ENCODE measurements around the gene ZNF789.
"Not testable (repeated sequence)": the region's sequence is repeated elsewhere in the genome, so short reads cannot be mapped to it uniquely, and the experiment has no call there.

ZNF789 gene

DNA sequence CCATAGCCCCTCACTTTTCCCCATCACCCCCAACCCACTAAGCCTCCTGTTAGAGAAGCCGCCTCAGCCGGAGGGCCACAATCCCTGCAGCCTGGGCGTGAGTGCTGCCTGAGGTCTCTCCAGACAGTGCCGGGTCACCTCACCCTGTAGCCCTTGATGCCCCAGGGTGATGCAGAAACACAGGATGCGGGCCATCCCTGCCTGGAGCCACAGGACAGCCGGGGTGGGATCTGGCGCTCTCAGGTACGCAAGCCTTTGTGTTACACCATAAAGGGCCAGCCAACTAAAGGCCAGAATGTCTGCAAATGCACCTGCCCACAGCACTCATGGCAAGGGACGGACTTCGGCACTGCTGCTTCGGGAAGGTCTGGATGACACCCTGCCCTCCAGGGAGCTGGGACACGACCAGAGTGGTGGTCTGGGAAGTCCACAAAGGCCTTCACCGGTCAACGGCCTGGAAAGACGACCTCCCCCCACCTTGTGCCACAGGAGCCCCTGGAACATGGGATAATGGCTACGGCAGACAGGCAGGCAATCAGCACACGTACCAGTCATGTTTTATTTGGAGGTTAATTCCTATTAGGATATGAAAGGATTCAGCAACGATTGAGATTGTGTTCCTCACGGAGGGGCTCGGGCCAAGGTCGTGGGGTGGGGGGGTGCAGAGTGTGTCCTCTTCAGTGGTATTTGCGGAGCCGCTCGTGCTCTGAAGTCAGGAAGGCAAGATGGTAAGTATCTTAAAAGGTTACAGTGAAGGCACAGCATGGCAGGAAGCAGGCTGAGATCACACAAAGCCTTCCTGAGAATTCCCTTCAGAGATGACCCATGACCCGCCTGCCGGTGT, 14.8 kb upstream of the ZNF789 start:
- DNase-seq = no peak

DNA sequence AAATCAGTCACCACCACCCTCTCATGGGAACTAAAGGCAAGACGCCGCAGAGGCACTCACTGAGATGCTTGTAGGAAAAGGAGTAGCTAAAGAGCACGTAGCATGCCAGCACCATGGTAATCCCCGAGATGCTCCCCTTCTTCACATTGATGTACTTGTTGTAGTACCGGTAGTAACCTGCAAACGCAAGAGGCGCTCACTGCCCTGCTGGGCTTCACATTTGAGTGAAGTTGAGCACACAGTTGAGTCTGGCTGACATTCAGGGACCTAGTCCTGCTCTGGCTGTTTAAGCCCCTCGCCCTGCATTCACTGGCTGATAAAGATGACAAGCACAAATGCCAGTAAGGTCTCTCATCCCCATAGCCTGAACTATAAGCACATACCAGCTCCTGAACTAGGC, 13.6 kb upstream of the ZNF789 start:
- DNase-seq = peak; percentile 17

DNA sequence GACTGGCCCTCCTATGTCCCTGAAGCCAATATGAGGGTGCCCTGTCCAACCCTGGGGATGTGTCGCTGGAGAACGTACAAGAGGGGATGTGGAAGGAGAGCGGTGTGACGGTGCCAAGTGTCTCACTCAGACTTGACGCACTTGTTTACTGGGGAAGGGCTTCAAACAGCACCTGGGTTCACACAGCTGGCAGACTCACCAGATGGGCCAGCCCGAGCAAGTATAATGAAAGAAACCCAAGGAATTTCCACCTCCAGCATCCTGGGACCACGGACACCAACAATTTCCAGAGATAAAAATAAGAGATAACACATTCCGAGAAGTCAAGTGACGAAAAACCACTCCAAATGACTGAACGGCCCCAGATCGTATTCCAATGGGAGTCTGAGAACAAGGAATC, 12.0 kb upstream of the ZNF789 start:
- DNase-seq = no peak

DNA sequence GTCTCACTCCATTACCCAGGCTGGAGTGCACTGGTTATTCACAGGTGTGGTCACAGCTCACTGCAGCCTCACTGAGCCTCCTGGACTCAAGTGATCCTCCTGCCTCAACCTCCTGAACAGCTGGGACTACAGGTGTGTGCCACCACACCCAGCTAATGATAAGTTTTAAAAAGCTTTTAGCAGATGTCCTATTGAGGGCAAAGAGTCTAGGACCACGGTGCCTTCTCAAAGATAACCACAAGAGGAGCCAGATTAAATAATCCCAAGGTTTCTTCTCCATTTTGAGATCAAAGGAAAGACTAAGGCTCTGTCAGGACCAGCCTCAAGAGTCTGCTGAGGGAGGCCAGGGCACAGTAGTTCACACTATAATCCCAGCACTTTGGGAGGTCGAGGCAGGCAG, 11.5 kb upstream of the ZNF789 start:
- no peak for DNase-seq

DNA sequence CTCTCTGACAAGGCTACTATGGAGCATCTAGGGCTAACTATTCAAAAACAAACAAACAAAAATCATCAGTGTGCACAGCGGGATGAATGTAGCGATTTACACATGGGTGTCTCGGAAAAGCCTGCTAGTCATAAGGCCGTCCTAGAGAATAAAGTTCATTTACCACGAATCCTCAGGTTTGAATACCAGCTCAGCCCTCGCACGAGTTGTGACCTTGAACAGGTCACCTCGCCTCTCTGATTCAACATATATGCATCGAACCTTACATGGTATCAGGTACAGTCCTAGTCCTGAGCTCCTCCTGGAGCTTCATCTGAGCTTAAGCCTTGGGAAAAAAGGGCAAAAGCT, 7.3 kb upstream of the ZNF789 start:
- no peak for DNase-seq

DNA sequence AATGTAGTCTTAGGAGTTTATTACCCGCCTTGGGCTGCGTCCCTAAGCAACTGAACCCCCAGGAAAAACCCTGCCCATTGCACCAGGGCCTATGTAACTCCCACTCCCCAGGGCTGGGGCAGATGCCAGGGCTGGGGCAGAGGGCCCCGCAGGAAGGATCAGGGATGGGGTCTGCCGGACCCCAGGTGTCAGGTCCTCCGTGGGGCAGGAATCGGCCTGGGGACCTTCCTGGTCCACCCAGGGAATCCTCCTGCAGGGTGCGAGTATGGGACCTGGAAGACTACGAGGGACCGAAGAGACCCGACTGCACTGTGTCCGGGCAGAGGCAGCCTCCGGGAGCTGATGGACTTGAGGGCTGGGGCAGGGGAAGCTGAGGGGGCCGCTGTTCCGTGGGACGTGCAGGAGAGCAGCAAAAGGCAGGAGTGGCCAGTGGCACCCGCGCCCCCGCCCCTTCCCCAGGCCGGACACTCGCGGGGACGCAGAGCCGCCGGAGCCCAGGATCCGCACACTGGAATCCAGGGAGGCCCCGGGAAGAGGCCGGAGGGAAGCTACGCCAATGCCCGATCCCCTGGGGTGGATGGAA, 4.3 kb upstream of the ZNF789 start:
- DNase-seq = no peak

DNA sequence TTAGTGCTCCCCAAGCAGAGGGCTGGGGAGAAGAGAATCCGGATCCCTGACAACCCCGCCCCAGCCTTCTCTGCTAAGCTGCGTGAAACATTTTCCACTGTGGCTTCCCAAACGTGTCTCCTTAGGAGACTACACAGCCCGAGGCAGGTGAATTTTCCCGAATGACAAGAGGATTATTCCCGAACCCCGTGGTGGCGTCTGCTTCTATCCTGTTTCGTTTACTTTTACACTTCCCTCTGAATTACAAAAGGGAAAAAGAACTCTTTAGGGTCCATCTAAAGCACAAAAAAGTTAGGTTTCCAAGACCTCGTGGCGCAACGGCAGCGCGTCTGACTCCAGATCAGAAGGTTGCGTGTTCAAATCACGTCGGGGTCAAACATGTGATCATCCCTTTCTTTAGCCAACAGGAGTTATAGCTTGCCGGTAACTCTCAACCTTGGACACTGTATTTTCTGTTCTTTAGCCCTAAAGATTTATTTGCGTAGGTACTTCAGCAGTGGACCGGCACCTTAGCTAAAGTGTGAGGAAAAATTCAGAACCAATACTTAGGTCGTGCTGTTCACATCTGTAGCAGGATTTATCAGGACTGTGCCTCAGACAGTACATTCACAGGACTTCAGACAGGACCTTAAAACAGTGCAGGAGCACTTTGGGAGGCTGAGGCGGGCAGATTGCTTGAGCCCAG, 3.2 kb upstream of the ZNF789 start:
- DNase-seq = no peak

DNA sequence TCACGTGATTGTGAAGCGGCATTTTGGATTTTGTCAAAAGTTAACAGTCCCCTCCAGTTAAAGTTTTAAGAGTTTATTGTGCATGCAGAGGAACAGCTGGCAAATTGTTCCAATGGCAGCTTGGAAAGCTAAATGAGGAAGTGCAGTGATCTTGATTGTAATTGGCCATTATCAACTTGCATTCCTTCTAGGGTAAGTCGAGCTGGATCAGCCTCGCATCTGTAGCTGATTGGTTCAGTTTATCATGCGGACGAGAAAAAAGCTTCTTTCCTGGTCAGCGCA, 566 bp downstream of the ZNF789 start:
- peak; percentile 59 for DNase-seq

DNA sequence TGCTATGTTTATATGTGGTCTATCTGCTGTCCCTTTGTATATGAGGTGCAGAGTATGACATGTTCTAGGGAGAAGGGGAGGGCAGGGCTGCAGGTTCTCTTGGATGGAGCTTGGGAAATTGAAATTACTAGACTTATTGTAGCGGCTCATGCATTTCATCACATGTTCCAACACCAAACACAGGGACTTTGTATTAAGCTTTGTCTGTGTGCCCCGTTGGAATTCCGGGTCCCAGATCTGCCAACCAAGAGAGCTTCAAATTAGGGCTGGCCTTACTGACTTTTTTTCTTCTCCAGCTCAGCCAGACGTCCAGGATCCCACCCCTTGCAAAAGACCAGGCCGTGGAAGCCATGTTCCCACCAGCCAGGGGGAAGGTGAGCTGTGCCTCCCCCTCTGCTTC, 3.4 kb downstream of the ZNF789 start:
- no peak for DNase-seq

DNA sequence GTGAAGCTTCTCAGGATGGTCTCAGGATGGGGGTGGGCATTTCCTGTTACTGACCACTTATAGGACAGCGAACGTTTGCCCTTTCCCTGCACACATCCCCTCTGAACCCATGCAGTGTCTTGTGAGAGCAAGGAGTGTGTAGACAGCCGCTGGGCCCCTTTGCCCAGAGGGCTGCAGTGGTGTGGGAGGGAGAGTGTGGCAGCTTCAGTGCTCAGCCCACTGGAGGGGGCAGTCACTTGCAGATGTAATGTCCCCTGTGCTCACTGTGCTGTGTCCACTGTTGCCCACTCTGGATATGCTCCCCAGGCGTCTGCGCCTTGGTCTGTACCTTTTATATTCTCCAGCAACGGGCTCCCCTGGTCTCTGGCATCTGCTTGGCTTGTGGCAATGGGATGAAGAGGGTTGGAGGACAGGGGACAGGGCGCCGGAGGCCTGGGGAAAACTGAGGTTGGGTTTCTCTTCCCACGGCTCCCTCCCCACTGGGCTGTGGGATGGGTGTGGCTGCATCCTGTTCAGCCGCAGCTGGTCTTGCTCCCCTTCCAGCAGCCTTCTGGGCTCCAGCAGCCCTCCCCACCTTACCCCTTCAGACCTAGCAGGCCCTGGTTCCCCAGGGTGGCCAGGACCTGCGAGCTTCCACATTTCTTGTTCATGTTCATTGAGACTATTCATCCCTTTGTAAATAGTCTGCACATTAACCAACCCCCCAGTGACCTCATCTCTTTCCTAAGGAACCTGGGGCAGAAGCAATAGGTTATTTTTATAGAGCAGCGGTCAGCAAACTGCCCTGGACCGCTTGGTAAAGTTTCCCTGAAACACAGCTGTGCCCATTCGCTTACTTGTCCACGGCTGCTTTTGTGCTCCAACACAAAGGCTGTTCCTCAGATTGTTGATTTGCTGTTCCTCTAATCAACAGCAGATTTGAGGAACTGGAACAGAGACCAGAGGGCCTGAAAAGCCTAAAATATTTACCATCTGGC, 6.1 kb downstream of the ZNF789 start:
- no peak for DNase-seq

DNA sequence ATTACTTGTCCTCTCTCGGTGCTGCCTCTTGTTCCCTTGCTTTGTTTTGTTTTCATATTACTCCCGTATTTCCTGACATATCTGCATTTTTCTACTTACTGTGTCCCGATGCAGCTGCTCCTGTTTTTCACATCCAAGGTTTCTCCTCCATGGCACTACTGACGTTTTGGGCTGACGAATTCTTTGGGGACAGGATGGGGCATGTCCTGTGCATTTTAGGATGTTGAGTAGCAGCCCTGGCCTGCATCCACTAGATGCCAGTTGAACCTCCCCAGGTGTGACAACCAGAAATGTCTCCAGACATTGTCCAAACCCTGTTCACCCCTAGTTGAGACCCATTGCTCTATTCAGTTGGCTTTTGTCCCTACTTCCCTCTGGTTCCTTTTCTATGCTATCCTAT, 12.4 kb downstream of the ZNF789 start:
- DNase-seq = no peak

DNA sequence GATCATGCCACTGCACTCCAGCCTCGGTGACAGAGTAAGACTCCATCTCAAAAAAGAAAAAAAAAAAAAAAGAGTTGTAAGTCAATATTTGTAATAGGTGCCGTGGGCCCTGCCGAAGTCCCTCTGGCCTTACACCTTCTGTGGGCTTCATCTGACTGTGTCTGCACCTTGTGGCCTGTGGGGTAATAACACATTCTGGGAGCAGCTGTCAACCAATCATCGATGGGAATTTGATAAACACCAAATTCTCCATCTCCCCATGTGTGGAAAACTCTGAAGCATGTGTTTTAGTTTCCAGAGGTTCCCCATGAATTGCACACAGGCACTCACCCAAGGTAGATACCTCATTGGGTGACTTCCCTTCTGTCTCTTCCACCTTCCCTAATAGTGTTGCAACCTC, 16.5 kb downstream of the ZNF789 start:
- no peak for DNase-seq

DNA sequence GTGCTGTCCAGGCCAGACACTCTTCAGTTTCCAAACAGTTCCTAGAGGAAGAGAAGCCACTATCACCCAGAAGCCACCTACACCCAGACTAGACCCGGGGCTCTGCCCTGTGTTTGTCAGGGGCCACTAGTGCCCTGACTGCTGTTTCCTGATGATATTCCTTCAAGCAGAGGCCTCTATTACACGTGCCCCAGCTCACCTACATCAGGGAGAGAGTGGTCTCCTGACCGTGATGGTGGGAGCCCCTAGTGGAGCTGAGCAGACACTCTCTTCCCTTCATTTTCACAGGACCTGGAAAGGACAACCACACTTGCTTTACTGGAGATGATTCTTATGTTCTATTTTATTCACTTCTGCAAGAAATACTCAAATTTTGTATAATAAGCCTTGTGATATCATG, 18.2 kb downstream of the ZNF789 start:
- DNase-seq = no peak

DNA sequence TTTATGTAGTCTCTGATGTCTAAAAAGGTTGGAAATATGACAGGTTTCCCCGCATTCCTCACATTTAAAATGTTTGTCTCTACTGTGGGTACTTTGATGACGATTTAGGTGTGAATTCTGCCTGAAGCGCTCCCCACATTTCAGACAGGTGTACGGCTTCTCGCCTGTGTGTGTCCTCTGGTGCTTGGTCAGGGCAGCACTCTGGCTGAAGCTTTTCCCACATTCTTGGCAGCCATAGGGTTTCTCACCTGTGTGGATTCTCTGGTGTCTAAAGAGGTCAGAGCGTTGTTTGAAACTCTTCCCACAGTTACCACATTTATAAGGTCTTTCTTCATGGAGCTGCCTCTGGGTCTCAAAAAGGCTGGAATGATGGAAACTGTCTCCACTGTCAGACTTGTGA, 21.1 kb downstream of the ZNF789 start:
- no peak for DNase-seq

DNA sequence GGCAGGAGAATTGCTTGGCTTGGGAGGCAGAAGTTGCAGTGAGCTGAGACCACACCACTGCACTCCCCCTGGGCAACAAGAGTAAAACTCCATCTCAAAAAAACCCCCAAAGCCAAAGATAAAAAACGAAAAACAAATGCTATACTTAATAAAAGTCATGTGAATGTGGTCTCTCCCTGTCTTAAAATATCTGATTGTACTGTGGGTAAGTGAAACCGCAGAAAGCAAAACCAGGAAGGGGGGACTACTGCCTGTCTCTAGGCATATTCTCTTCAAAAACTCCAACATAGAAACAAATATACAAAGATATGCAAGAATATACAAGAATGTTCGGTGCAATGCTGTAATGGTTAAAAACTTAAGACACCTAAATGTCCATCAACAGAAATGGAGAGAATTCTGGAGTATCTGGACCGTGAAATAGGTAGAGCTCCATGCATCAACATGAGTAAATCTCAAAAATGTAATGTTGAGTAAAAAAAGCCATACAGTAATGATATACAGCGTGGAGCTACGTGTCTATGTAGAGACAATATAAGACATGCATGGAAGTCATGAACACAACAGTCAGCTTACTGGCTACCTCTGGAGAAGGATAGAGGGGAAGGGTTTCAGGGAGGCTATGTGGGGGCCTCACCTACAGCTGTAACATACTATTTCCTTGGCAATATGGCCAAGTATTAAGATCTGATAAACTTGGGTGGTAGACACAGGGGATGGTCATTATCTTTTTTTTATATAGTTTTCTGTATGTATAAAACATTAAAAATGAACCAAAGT, 25.3 kb downstream of the ZNF789 start:
- DNase-seq = no peak

DNA sequence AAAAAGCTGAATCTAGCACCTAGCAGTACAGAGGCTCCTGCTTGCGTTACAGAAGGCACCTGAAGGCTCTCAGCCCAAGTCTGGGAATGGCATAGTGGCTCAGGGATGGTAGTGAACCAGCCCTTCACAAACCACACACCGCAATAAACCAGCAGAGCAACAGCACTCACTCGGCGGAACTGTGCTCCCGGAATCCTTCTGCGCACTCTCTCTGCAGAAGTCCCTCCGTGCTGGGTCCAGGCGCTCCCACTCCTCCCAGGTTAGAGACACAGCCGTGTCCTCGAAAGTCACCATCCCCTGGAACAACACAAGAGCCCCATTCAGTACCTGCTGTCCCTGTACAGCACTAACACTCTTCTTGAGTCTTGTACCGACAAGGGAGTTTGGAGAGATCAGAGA, 25.9 kb downstream of the ZNF789 start:
- no peak for DNase-seq

DNA sequence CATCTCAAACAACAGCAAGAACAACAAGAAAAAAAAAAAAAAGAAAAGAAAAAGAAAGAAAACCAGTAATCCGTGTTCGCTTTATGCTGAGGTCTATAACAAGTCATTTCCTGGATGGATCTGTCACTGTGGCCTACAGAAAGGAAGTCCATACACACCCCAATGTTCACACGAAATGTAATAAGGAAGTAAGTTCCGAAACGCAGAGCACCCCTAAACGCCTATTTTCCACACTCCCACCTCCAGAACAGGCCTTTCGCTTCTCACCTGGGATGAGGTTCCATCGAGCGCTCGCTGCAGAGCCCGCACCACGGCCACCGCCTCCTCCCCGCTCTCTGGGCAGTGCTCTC, 26.7 kb downstream of the ZNF789 start:
- DNase-seq = no peak

DNA sequence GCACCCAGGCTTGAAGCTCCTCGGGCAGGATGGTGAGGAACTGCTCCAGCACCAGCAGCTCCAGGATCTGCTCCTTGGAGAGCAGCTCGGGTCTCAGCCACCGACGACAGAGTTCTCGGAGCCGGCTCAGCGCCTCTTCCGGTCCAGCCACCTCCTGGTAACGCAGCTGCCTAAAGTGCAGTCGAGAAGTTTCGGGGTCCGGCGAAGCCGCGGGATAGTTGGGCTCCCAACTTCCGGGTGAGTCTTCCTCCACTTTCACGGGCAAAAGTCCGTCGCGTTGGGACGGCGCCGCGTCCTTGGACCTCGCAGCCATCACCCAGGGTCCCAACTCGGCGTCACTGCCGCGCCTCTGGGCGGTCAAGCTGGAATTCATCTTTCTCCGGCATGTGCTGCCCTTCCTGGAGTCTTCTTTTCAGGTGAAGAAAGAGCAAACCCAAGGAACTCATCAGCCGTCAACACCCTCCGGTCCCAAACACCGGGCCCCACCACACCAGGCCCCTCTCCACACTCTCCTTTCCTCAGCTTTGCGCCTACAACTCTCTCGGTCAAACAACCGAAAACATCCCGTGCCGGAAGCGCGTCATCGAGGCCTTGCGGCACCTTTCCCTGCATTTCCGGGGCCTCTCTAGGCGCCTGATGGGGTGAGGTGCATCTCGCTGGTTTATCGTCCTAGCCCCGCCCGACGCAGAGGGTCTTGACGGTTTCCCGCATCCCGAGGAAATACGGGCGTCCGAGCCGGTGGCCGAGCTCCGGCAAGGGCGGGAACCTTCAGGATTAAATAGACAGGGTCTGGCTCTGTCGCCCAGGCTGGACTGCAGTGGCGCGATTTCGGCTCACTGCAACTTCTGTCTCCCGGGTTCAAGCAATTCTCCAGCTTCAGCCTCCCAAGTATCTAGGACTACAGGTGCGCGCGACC, 27.3 kb downstream of the ZNF789 start, which contains the start of gene ZNF394:
Gene ZNF394 (minus strand): TSS at position 561 of the 916 bp plus-strand sequence. CDS start 188 bp downstream, at position 373.
- peak; percentile 93 for DNase-seq

DNA sequence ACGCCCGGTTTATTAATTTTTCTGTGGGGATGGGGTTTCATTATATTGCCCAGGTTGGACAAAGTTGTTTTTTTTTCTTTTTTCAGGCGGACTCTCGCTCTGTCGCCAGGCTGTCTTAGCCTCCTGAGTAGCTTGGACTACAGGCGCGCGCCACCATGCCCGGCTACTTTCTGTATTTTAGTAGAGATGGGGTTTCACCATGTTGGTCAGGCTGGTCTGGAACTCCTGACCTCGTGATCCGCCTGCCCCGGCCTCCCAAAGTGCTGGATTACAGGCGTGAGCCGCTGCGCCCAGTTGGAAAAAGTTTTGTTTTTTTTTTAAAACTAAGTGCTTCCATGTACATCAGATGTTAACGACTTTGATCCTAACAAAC, 27.9 kb downstream of the ZNF789 start:
- DNase-seq = no peak

DNA sequence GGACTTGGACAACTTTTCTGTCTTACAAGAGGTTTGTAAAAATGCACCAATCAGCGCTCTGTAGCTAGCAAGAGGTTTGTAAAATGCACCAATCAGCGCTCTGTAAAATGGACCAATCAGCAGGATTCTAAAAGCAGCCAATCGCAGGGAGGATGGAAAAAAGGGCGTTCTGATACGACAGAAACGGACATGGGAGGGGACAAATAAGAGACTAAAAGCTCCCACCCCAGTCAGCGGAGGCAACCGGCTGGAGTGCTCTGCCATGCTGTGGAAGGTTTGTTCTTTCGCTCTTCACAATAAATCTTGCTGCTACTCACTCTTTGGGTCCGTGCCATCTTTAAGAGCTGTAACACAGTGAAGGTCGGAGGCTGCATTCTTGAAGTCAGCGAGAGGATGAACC, 28.5 kb downstream of the ZNF789 start:
- DNase-seq = not testable (repeated sequence)

DNA sequence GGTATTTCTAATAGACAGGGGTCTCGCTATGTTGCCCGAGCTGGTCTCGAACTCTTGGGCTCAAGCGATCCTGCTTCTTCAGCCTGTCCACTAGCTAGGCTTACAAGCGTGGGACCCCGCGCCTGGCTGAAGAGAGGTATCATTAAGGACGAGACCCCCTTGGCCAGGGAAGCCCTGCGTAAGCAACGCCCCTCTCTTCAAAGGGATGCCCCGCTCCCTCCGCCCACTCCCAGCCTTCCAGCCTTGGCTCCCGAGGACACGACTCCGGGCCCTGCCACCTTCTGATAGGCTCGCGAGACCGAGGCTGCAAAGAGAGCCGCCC, 31.6 kb downstream of the ZNF789 start:
- DNase-seq = no peak

Measured in fibroblast of skin of scalp (primary cell).